Endothelial cell of umbilical vein (primary cell): ENCODE data around the gene ZG16. TPM values are rescaled to one million over a fixed set of nuclear protein-coding genes. Genes with fewer than 3 reads are reported as not detected.

ENCODE experiments used
- BruUV-seq: library from RNA; stranded (reverse); fragments of 400-500 nt; replicated peaks from 2 replicates; lab custom pipeline; 2021; lab: Mats Ljungman, UMichigan
- CTCF ChIA-PET: fragments of 300-600, 350-600 bp; sonication (Branson Sonifier 250); formaldehyde crosslinking; loops from one replicate; lab custom pipeline; 2021; ENCODE audit warnings: antibody characterized with exemption, inconsistent platforms; lab: Charles Lee
- POLR2A ChIA-PET: fragments of 300-600, 350-600 bp; sonication (Branson Sonifier 250); formaldehyde crosslinking; loops from one replicate; lab custom pipeline; 2021; ENCODE audit warnings: antibody characterized with exemption, inconsistent platforms; lab: Charles Lee
- DNase-seq: peaks from one replicate; pipeline ENCODE4 v3.0.0-alpha.2; 2011; ENCODE audit warnings: low read depth, low spot score
- FAIRE-seq: peaks from 2 replicates; lab custom pipeline; 2011; peaks lifted over from hg19 to GRCh38; lab: Jason Lieb, UNC
- H2AFZ ChIP-seq: 2 replicates; pipeline ENCODE4 v1.6.0; 2012; ENCODE audit warnings: low read depth, low read length, control low read depth, inconsistent platforms
- H3K27ac ChIP-seq: 2 replicates; pipeline ENCODE4 v1.5.1; 2011; ENCODE audit warnings: low read depth, mild to moderate bottlenecking, control low read depth, low read length, moderate library complexity; ENCODE audit not compliant: insufficient read depth
- H3K27me3 ChIP-seq, 2 experiments: 2 replicates each; pipeline versions ENCODE4 v1.6.0 to v1.6.1; 2011; ENCODE audit warnings: low read length in 2 of 2, mixed read lengths in 1 of 2; ENCODE audit not compliant: control insufficient read depth in 2 of 2, insufficient read depth in 2 of 2
- H3K36me3 ChIP-seq, 2 experiments: 2 replicates in 1 of 2; 3 replicates in 1 of 2; pipeline ENCODE4 v1.5.1; 2011; ENCODE audit warnings: low read length in 2 of 2, mild to moderate bottlenecking in 1 of 2, moderate library complexity in 1 of 2; ENCODE audit not compliant: control insufficient read depth in 2 of 2, insufficient read depth in 2 of 2; ENCODE audit errors: extremely low read depth in 1 of 2
- H3K4me1 ChIP-seq: 3 replicates; pipeline ENCODE4 v1.5.1; 2011; ENCODE audit warnings: mild to moderate bottlenecking, low read length; ENCODE audit not compliant: control insufficient read depth, insufficient read depth; ENCODE audit errors: extremely low read depth
- H3K4me2 ChIP-seq: 2 replicates; pipeline ENCODE4 v1.6.1; 2011; ENCODE audit warnings: low read length, control low read depth, mixed read lengths; ENCODE audit not compliant: insufficient read depth
- H3K4me3 ChIP-seq, 3 experiments: fragments of 200-600 bp in 1 of 3; sonication (generic), shearing (Covaris generic) in 1 of 3; replicated peaks in 1 of 3; 2 replicates each; pipeline ENCODE4 v1.5.1; 2011 to 2016; ENCODE audit warnings: control low read depth in 3 of 3, low read length in 3 of 3, mild to moderate bottlenecking in 2 of 3, inconsistent platforms in 1 of 3, low read depth in 1 of 3, moderate library complexity in 1 of 3; ENCODE audit not compliant: insufficient read depth in 1 of 3
- H3K79me2 ChIP-seq: 2 replicates; pipeline ENCODE4 v1.6.0; 2012; ENCODE audit warnings: low read length, inconsistent platforms; ENCODE audit not compliant: control insufficient read depth, insufficient read depth
- H3K9ac ChIP-seq: replicated peaks from 2 replicates; pipeline ENCODE3; 2011; ENCODE audit warnings: low read length, control low read depth; ENCODE audit not compliant: insufficient read depth; ENCODE audit errors: extremely low read depth
- H3K9me1 ChIP-seq: replicated peaks from 3 replicates; pipeline ENCODE4 v1.6.0; 2011; ENCODE audit warnings: mild to moderate bottlenecking, low read length; ENCODE audit not compliant: control insufficient read depth, insufficient read depth; ENCODE audit errors: extremely low read depth
- H3K9me3 ChIP-seq: replicated peaks from 2 replicates; pipeline ENCODE4 v1.5.1; 2012; ENCODE audit warnings: low read length, inconsistent platforms; ENCODE audit not compliant: control insufficient read depth, insufficient read depth
- H4K20me1 ChIP-seq: replicated peaks from 2 replicates; pipeline ENCODE3; 2011; ENCODE audit warnings: mild to moderate bottlenecking, low read length; ENCODE audit not compliant: control insufficient read depth, insufficient read depth; ENCODE audit errors: extremely low read depth
- EZH2 ChIP-seq: IDR thresholded peaks from 2 replicates; pipeline ENCODE4 v1.6.1; 2012; ENCODE audit warnings: borderline replicate concordance, low read depth, mild to moderate bottlenecking, moderate library complexity, low read length, inconsistent platforms; ENCODE audit not compliant: severe bottlenecking
- FOS ChIP-seq: IDR thresholded peaks from 2 replicates; pipeline ENCODE4 v1.6.1; 2011; ENCODE audit warnings: mild to moderate bottlenecking, low read length, moderate library complexity, borderline replicate concordance; ENCODE audit not compliant: insufficient read depth
- GATA2 ChIP-seq: IDR thresholded peaks from 2 replicates; pipeline ENCODE4 v1.7.0; 2011; ENCODE audit warnings: low read depth, mild to moderate bottlenecking, moderate library complexity, mixed read lengths, low read length; ENCODE audit not compliant: insufficient read length, insufficient read depth
- JUN ChIP-seq: IDR thresholded peaks from 2 replicates; pipeline ENCODE4 v1.6.1; 2011; ENCODE audit warnings: borderline replicate concordance, low read depth; ENCODE audit not compliant: insufficient read length, insufficient read depth
- MYC ChIP-seq: IDR thresholded peaks from one replicate; pipeline ENCODE4 v1.6.1; 2011; ENCODE audit warnings: mild to moderate bottlenecking, low read depth, low read length
- POLR2A ChIP-seq: IDR thresholded peaks from 2 replicates; pipeline ENCODE4 v1.6.1; 2012; ENCODE audit warnings: low read depth, mild to moderate bottlenecking, control low read depth, low read length
- POLR2AphosphoS5 ChIP-seq: IDR thresholded peaks from 2 replicates; pipeline ENCODE4 v1.6.1; 2012; ENCODE audit warnings: low read depth, mild to moderate bottlenecking, control low read depth, low read length, moderate library complexity; ENCODE audit not compliant: insufficient read depth
- dilution Hi-C: fragments of 300-500 bp; cut with MboI; formaldehyde crosslinking; loops from one replicate; pipeline ENCODE4 v1.15.0; 2019; ENCODE audit warnings: low sequenced_read_pairs; ENCODE audit not compliant: extremely low pct_ligation_motif_present
- intact Hi-C: fragments of 100-400 bp; cut with micrococcal nuclease; formaldehyde crosslinking; loops from one replicate; pipeline ENCODE4 v1.10.0; 2022
- polyA plus RNA-seq, 4 experiments: library from polyadenylated mRNA; depleted of rRNA in 3 of 4; stranded (reverse) in 3 of 4; unstranded in 1 of 4; fragments of >200 nt; gene quantifications; 2 replicates each; pipeline versions ENCODE4 v1.2.1 to v1.2.3, GENCODE V29; 2011 to 2012; ENCODE audit warnings: missing spikeins in 1 of 4
- total RNA-seq: library from RNA; stranded (reverse); gene quantifications from 2 replicates; pipeline ENCODE4 v1.2.3, GENCODE V29; 2021
- TF ChIP-seq, protein P1 (sequence below): IDR thresholded peaks from 2 replicates; pipeline ENCODE4 v1.6.1; 2011; ENCODE audit not compliant: insufficient read depth, insufficient read length

Gene ZG16
- total and polyA plus RNA-seq, 2 donors (not counting 3 experiments of a cell fraction or from before 2014, with no cell fraction given): not detected

DNA sequence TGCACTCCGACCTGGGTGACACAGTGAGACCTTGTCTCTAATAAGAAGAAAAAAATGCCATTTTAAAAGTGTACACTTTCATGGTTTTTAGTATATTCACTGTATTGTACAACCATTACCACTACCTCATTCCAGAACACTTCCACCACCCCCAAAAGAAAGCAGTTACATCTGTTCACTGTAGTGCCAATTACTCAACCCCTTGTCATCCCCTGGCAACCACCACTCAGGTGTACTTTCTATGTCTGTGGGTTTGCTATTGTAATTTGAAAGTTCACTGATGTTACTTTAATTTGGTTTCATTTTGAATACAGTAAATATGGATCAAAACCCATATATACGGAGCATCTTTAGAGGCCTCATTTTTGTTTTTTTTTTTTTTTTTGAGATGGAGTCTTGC is 6.1 kb downstream of the ZG16 start:
- TF ChIP-seq GATA2 (no peak), MYC (no peak), POLR2AphosphoS5 (no peak), FOS (no peak), POLR2A (no peak), EZH2 (no peak), JUN (no peak)
- TF ChIP-seq, protein P1, sequence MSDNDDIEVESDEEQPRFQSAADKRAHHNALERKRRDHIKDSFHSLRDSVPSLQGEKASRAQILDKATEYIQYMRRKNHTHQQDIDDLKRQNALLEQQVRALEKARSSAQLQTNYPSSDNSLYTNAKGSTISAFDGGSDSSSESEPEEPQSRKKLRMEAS: no peak
- ChIA-PET CTCF (interaction anchor here (0.7 to 4.6 kb wide), 19 partner anchors 12 to 248 kb away, joined by 3 to 30 read pairs (median 6); partner anchors contain the start of gene PAGR1), POLR2A (no interaction called here)
- no peak for FAIRE-seq
- no peaks in the 10 kb centered on the region for H3K9me3 ChIP-seq
- H3K9me1 ChIP-seq: no peaks in the 10 kb centered on the region
- peaks cover 8% of the 10 kb centered on the region for H3K4me1 ChIP-seq
- intact Hi-C loops: no loop called here
- H3K79me2 ChIP-seq: no peaks in the 10 kb centered on the region
- no peak overlapping the region for H3K27ac ChIP-seq
- peaks cover 10 to 19% of the 10 kb centered on the region in 2 experiments for H3K27me3 ChIP-seq
- no peaks in the 10 kb centered on the region for H3K36me3 ChIP-seq
- no peak for DNase-seq
- BruUV-seq: no TSS peak
- H2AFZ ChIP-seq: no peak overlapping the region
- H3K4me3 ChIP-seq: no peak overlapping the region
- H4K20me1 ChIP-seq: no peaks in the 10 kb centered on the region
- no peak overlapping the region for H3K4me2 ChIP-seq
- dilution Hi-C loops: no loop called here
- no peak overlapping the region for H3K9ac ChIP-seq
